ENCODE data around the gene MEX3D. TPM values are rescaled to one million over a fixed set of nuclear protein-coding genes. Genes with fewer than 3 reads are reported as not detected.

The MEX3D gene
- total RNA-seq, 1 donor: 27.6 TPM

DNA sequence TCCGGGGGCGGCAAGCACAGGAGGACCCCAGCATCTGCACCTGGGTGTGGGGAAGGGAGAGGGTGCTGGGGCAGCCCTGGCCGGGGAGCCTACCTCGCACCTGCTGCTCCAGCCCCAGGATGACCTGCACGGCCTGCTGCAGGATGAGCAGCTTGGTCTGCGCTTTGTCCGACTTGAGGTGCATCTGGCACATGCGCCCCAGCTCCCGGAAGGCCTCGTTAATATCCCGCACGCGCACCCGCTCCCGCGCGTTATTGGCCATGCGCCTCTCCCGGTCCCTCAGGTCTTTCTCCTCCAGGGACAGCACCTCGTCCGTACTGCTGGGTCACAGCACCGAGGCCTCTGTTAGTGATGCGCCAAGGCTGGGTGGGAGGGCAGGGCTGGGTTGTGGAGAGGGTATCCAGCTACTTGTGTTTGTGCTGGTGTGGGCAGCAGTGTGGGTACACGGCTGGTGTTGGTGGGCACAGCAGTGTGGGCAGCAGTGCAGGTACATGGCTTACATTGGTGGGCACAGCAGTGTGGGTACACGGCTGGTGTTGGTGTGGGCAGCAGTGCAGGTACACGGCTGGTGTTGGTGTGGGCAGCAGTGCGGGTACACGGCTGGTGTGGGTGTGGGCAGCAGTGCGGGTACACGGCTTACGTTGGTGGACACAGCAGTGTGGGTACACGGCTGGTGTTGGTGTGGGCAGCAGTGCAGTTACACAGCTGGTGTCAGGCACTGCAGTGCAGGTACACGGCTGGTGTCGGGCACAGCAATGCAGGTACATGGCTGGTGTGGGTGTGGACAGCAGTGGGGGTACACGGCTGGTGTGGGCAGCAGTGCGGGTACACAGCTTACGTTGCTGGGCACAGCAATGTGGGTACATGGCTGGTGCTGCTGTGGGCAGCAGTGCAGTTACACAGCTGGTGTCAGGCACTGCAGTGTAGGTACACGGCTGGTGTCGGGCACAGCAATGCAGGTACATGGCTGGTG lies 44.3 kb upstream of the MEX3D start:
- TF ChIP-seq, protein P1, sequence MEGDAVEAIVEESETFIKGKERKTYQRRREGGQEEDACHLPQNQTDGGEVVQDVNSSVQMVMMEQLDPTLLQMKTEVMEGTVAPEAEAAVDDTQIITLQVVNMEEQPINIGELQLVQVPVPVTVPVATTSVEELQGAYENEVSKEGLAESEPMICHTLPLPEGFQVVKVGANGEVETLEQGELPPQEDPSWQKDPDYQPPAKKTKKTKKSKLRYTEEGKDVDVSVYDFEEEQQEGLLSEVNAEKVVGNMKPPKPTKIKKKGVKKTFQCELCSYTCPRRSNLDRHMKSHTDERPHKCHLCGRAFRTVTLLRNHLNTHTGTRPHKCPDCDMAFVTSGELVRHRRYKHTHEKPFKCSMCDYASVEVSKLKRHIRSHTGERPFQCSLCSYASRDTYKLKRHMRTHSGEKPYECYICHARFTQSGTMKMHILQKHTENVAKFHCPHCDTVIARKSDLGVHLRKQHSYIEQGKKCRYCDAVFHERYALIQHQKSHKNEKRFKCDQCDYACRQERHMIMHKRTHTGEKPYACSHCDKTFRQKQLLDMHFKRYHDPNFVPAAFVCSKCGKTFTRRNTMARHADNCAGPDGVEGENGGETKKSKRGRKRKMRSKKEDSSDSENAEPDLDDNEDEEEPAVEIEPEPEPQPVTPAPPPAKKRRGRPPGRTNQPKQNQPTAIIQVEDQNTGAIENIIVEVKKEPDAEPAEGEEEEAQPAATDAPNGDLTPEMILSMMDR (IDR thresholded peaks at IDR 0.05; ENCODE audit: insufficient read depth, low read length): no peak
- DNase-seq (ENCODE audit: low read depth): no peak
- no peak overlapping the region for H3K4me3 ChIP-seq (ENCODE audit: low read depth, low read length)

DNA sequence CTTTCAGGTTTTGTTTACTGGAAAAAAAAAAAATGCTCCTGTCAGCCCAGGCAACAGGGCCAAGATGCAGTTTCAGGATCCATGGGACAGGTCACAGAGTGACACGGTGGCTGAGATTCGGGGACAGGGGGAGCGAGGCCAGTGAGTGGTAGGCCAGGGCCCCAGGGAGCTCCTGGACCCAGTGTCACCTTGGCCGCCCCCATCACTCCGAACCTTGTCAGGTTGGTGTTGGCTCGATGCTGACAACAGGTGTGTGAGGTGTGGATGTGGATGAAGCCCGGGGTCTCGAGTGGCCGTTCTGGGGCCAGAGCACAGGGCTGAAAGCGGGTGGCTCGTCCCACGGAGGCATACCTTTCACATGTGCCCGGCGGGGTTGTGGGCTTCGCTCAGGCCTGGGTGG lies 43.2 kb upstream of the MEX3D start:
- DNase-seq (ENCODE audit: low read depth): no peak
- TF ChIP-seq, protein P1 (IDR thresholded peaks at IDR 0.05; ENCODE audit: insufficient read depth, low read length): no peak
- H3K4me3 ChIP-seq (ENCODE audit: low read depth, low read length): no peak overlapping the region

DNA sequence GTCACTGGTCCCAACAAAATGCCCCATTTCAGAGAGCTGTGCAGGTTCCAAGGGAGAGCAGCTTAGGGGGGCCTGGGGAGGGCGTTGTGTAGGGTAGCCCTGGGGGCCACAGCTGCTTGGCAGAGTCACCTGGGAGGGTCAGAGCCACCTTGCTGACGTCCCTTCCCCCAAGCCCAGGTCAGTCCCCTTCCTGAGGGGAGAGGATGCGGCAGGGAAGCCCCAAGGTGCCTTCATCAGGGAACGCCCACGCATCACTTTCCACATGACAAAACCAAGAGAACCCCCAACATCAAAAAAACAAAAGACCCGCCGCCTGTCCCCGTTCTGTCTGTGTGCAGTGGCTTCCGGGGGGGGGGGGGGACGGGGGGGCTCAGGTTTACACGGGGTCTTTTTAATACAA lies 42.5 kb upstream of the MEX3D start:
- TF ChIP-seq, protein P1 (IDR thresholded peaks at IDR 0.05; ENCODE audit: insufficient read depth, low read length): no peak
- H3K4me3 ChIP-seq (ENCODE audit: low read depth, low read length): no peak overlapping the region
- DNase-seq (ENCODE audit: low read depth): no peak

DNA sequence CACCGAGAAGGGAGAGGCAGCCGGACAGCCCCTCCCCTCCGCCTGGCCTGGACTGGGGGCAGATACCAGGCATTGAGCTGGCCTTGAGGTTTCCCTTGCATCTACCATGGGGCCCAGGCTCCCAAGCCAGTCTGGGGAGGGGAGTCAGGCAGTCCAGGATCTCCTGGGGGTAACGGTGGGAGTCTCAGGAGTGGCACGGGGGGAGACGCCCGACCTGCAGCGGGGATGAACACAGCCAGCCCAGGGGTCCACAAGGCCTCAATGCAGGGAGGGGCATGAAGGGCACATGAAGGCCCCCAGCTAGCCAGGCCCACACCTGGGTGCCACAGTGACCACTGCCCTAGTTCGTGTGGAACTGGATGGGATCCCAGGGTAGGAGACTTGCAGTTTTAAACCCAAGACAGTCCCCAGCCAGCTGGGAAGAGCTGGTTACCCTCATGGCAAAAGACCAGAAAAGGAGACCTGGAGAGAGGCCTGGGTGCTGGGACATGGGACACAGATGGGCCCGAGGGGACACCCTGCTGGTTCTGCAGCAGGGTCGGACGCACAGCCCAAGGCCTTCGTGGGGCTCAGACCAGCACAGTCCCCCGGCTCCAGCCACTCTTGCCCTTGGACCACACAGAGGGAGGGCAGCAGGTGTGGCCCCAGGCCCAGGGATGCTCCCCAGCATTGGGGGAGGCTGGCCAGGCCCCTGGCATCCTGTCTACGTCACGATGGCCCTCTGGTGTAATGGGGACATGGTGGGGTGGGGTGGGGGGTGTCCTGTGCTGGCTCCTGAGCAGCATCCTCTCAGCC lies 41.8 kb upstream of the MEX3D start:
- TF ChIP-seq, protein P1 (IDR thresholded peaks at IDR 0.05; ENCODE audit: insufficient read depth, low read length): no peak
- no peak overlapping the region for H3K4me3 ChIP-seq (ENCODE audit: low read depth, low read length)
- no peak for DNase-seq (ENCODE audit: low read depth)

DNA sequence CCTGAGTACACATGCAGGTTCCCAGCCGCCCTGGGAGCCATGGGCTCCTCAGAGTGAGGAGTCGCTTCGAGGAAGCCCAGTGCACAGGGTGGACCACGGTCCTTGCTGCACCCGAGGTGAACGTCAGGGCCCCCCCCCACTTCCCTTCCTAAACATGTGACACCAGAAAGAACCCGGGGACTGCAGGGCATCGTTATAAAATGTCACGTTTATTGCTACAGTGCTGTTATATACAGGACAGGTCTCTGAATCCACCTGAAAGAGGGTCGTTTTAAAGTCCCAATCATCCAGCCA lies 40.9 kb upstream of the MEX3D start:
- TF ChIP-seq, protein P1 (IDR thresholded peaks at IDR 0.05; ENCODE audit: insufficient read depth, low read length): no peak
- H3K4me3 ChIP-seq (ENCODE audit: low read depth, low read length): no peak overlapping the region
- no peak for DNase-seq (ENCODE audit: low read depth)

DNA sequence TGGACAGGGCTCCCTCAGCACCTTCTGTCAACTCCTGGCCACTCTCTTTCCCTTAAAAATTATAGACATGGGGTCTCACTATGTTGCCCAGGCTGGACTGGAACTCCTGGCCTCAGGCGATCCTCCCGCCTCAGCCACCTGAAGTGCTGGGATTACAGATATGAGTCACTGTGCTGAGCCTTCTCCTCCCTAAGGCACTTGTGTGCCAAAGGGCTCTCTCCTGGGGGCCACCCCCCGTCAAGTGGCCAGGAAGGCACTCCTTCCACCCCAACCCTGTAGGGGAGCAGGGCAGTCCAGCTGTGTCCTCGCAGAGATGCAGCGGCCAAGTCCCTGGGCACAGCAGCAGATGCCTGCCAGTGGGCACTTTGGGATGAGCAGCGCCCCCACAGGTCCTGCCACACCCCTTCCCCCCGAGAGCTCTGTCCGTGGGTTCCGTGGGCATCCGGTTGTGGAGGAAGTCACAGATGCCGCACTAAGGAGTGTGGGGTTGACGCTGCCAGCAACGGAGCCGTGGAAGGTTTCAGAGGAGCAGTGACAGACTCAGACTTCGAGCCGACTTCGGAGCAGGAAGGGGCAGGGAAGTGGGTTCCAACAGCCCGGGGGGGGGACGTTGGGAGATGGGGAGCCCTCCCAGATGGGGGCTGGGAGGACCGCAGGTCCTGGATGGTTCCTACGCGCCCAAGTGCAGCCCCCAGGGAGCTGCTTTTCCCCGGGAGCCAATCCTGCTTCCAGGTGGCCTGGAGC lies 40.4 kb upstream of the MEX3D start:
- no peak for DNase-seq (ENCODE audit: low read depth)
- H3K4me3 ChIP-seq (ENCODE audit: low read depth, low read length): no peak overlapping the region
- TF ChIP-seq, protein P1 (IDR thresholded peaks at IDR 0.05; ENCODE audit: insufficient read depth, low read length): no peak

Measured in fibroblast of the aortic adventitia (primary cell).